ENCODE measurements around the gene ZNF33B.
"Not testable (repeated sequence)": the region's sequence is repeated elsewhere in the genome, so short reads cannot be mapped to it uniquely, and the experiment has no call there.

The ZNF33B gene

DNA sequence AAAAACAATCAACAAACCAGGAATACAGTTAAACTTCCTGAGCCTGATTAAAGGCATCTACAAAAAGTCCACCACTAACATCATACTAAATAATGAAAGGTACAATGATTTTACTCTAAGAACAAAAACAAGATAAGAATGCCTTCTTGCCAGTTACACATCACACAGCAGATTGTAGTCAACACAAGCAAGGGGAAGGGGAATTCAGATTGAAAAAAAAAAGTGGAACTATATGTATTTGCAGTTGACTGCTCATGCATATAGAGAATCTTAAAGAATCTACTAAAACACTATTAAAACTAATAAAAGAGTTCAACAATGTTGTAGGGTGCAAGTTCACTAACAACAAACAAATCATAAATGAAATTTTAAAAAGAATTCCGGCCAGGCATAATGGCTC is 28.5 kb downstream of the ZNF33B start:
- no peak for DNase-seq

DNA sequence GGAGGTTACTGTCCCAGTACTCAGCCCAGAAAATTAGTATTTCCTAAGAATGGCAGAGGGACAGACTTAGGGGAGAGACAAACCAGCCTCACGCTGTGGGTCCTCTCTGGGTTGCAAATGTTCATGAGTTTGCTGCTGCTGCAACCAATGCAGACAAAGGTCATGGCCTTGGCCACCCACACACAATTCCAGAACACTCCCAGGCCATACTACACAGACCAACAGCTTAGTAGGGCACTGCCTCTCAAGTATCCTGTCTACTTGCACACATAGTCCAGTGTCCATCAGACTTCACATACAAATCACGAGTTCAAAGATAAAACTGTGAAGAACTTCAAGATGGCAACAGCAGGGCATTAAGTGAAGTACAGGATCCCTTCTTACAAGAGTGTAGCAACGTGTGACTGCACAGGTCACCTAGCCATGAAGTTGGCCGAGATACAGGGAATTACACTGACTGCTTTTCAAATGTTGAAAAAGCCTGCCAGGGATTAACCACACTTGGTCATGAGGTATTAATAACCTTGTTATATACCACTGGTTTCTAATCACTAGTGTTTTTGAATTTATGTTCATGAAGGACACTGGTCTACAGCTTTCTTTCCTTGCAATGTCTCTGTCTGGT is 40.0 kb downstream of the ZNF33B start:
- no peak for DNase-seq

- DNase-seq = no peak
These were observed 42.2 kb downstream of the ZNF33B start for GRCh38 chr10:42596196-42596595.

- DNase-seq = no peak
These were observed 44.1 kb downstream of the ZNF33B start for GRCh38 chr10:42594246-42594650.

DNA sequence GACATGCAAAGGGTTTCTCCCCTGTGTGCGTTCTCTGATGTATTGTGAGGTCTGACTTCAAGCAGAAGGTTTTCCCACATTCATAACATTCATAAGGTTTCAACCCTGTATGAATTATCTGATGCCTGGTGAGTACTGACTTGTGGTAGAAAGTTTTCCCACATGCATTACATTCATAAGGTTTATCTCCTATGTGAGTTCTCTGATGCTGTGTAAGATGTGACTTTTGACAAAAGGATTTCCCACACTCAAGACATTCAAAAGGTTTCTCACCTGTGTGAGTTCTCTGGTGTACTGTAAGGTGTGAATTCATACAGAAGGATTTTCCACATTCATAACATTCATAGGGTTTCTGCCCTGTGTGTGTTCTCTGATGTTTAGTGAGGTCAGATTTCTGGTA is 45.1 kb downstream of the ZNF33B start:
- no peak for DNase-seq

DNA sequence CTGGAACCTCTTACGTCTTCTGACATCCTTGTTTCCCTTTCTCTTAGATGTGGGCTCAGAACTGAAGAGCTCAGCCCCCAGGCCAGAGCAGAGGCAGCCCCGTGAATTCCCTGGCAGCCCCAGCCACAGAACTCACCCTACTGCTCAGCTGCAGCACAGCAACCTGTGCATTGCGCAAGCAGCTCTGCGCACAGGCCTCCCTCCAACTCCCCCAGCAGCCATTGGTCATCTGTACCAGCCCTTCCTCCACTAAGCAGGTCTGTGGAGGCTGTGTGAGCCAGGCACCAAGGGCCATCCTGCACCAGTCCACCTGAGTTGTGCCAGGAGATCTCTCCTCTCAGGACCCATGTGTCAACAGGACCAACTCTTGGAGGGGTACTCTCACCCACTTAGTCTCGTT is 54.5 kb downstream of the ZNF33B start:
- no peak for DNase-seq

GRCh38 chr10:42578019-42578418 is 60.4 kb downstream of the ZNF33B start:
- no peak for DNase-seq

DNA sequence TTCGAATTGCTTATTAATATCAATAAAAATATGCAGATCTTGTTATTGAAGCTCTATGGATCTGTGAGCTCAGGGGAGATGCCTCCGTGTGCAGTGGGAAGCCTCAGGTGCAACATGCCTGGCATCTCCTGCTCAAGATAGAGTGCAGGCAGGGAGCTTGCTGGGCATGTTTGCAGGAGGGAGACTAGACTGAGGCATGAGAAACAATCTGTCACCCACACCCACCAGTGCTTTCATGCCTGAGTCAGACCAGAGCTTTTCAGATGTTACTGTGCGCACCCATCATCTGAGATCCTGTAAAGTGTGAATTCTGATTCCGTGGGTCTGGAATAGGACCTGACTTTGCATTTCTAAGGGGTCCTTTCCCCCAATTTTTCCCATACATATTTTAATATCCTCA is 62.0 kb downstream of the ZNF33B start:
- no peak for DNase-seq

- no peak for DNase-seq
These were observed 64.0 kb downstream of the ZNF33B start for GRCh38 chr10:42574336-42574735.

- no peak for DNase-seq
These were observed 81.4 kb downstream of the ZNF33B start for GRCh38 chr10:42556931-42557330.

GRCh38 chr10:42553576-42553975 is 84.8 kb downstream of the ZNF33B start:
- not testable (repeated sequence) for DNase-seq

DNA sequence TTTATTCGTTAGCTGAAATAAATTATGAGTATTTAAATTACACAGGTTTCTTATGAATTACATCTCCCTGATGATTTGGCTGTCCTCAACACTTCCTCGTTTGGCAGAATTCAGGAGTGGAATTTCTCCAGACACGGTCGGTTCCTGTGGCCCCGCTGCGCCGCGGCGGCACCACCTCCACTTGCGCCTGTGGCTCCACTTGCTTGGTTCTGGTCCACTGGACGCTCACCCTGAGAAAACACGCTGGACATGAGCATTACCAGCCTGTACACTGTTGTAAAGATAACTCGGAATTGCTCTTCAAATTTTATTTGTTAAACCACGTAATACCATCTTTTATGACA is 85.3 kb downstream of the ZNF33B start:
- DNase-seq = no peak

GRCh38 chr10:42552188-42553063 is 85.9 kb downstream of the ZNF33B start:
- peak; percentile 90 for DNase-seq

DNA sequence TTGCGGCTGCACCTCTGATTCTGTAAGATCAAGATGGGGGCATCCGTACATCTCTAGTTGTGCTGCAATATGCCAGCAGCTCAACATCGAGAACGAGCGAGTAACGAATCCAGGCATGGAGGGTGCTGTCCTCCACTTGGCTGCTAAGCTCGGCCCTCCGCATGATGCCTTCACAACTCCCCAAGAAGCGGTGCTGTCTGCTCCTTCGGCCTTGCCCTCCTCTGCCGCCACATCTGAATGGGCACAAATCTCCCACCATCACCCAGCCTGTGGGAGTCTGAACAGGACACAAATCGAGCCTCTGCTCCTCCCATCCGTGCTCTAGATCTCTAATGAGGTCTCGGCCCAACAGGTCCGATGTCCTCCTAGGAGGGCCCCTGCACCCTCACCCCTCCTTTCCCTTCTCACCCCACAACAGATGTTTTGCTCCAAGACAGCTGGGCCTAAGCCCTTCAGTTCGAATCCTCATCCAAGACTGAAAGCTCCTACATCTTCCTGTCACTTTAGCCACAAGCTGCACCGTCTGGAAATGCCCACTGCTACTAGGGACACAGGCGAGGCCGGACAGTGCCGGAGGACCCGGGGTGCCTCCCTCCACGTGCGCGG is 86.7 kb downstream of the ZNF33B start:
- DNase-seq = no peak

- DNase-seq = no peak
These were observed 88.5 kb downstream of the ZNF33B start for GRCh38 chr10:42549851-42550250.

DNA sequence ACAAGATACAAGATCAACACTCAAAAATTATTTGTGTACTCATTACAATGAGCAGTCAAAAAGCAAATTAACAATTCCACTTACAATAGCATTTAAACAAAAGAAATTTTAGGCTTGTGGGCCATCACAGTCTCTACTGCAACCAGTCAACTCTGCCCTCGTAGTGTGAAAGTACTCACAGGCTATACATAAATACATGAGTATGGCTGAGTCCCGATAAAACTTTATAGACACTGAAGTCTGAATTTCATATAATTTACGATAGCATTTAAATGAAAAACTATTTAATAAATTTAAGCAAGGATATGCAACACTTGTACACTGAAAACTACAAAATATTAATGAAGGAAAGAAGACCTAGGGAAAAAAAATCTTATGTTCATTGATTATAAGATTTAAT is 90.1 kb downstream of the ZNF33B start:
- DNase-seq = no peak

DNA sequence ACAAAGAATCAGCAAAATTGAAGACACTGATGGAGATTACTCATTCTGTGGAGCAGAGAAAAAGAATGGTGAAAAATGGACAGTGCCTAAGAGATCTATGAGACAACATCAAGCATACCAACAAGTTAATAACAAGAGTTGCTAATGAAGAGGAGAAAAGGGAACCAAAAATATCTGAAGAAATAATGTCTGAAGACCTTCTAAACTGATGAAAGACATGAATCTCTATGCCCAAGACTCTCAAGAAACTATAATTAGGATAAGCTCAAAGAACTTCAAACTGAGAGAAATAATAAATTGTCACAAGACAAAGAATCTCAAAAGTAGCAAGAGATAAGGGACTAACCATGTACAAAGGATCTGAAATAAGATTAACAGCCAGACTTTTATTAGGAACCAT is 93.4 kb downstream of the ZNF33B start:
- no peak for DNase-seq

GRCh38 chr10:42543840-42544372 is 94.5 kb downstream of the ZNF33B start:
- no peak for DNase-seq

All from NCI-H1694 treated with DMSO at 0.1 percent for 48 hours (cell line).